Kidney tubule cell (primary cell): ENCODE measurements around the gene FMN2.
"Not testable (repeated sequence)": the region's sequence is repeated elsewhere in the genome, so short reads cannot be mapped to it uniquely, and the experiment has no call there.

Experiments used
- DNase-seq: peaks from one replicate; pipeline ENCODE4 v3.0.0-alpha.2; 2018; ENCODE audit warnings: low spot score

The FMN2 gene

DNA sequence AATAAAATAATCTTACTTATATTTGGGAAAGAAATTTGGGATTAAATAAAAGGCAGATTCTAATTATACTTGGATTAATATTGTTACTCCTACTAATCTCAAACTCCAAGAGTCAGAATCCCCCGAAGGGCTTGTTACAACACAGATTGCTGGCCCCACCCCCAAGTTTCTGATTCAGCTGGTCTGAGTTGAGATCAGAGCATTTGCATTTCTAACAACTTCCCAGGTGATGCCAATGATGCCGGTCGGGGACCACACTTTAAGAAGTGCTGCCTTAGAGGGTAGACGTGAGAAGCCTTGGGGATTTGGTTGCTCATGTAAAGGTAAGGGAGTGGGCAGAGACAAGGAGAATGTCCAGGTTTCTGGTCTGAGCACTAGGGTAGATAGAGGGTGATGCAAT lies 47.2 kb downstream of the FMN2 start:
- no peak for DNase-seq

DNA sequence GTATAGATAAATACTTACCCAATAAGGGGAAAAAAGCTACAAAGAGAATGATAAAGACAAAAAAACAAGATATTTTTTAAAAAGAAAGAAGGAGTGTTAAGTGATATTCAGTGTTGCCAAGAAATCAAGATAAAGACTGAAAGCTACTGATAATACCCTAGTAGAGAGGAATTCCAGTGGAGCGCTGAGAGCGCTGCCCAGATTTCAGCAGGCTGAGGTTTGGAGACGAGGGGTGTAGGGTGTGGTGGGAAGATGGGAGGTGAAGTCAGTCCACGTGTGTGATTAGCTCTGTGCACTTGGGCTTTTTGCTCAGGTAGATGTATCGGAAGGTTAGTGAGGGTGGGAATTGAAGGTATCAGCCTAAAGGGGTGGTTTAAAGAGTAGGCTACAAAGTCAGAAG lies 47.8 kb downstream of the FMN2 start:
- no peak for DNase-seq

DNA sequence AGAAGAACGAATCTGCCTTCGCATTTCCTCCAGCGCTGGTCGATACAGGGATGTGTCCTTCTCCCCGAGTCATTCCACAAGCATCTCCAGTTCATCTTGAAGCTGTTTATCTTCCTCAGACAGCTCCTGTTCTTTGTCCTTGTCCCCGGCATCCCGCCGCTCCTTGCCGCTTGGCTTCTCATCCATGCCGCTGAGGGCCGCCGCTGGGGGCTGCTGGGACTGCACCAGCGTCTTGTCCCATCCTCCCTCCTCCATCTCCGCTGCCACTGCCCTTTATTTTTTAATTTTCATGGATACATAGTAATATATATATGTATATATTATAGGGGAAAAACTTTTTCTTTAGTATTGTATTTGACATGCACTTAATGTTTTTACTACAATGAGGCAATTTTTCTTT lies 53.4 kb downstream of the FMN2 start:
- no peak for DNase-seq

DNA sequence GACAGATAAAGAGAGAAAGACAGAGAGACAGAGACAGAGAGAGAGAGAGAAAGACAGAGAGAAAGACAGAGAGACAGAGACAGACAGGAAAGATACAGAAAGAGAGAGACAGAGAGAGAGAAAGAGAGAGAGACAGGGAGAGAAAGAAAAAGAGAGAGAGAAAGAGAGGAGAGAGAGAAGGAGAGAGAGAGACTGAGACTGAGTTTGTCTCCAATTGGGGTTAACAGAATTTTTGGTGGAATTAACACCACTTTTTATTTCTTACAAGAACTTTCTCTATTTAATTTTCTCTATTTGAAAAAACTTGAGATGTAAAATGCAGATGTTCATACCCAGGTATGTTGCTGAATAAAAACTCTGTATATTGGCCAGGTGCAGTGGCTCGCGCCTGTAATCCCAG lies 56.6 kb downstream of the FMN2 start:
- no peak for DNase-seq

DNA sequence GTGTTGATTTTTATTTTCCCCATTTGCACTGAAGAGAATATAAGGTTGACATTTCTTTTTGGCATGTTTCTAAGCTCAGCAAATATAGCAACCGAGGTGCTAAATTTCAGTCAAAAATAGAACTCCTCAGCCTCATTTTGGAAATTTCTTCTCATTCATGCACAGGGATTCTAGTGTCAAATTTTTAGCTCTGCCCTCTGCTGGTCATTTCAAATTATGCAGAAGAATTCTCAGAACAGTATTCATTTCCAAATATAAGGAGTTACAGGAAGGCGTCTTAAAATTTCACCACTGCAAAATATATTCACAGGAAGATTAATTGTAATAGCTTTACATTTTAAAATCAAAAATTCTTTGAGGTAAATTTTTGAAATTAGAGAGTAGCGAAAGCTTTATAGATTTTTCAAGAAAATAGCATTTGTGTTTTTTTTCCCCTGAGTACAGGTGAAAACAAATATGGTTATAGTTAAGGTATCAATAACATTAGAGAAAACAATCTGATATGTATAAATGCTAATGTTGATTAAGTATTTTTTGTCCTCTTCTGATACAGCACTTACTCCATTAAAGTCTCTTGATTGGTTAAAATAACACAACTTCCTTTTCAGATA lies 57.9 kb downstream of the FMN2 start:
- peak; percentile 52 for DNase-seq

DNA sequence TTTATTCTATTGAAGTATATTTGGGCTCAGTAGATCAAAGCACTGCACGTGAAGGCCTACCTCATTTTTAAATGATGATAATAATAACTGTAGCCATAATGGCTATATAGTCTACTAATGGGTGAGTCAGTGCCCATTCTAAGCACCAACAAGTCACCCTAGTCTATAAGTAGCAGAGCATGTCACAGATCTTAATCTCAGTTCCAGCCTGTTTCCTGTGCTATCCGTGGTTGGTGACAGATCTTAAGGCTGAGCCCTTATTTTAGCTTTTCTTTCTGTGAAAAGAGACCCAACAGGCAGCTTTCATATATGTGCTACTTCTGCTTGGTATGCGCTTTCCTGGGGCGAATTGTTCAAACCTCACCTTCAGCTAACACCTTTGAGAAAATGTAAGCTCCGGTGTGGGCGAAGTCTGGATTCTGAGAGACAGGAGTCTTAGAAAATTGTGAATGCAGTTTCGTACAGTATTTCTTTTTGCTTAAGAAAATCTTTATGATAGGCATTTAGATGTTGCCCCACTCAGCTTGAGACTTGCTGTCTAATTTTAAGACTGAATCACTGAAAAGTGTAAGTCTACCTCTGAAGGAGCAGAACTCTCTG lies 59.6 kb downstream of the FMN2 start:
- no peak for DNase-seq

DNA sequence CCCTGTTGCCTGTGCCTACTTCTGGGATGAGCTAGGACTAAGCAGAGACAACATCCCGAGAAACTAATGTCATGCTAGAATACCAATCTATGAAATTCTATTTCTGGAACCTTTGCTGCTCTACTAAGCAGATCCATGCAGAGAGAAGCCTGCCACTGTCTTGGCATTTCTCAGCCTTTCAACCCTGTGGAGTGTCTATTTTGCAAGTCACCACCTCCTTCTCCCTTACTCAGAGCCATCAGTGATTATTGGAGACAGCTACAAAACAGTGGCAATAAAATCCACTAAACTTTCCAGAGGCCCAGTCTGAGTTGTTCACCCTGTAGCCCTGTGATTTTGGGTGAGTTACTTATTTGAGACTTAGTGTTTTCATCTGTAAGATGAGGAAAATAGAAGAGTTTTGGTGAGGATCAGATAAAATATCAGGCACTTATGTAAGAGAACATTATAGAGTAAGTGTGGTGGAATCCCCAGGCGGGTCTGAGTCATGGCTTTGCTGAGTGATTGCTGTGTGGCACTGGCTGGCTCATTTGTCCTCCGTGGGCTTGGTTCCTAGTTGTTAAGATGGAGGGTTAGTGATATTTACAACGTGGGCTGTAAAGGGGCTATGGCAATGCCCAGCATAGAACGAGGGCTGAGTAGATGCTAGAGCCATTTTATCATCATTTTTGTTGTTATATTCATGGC lies 61.1 kb downstream of the FMN2 start:
- peak; percentile 7 for DNase-seq

DNA sequence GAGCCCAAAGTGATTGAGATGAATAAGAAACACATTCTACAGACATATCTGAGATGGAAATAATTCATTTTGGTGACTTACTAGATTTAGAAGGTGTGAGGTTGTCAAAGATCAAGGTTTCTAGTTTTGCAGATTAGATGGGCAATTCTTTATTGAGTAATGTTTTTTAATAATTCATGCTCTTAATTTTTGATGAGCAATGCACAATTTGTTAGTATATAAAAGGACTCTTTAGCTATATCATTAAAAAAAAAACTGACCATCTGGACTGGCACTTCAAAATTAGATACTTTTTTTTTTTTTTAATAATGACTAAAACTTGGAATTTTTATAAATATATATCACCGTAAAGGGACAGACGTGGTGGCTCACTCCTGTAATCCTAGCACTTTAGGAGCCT lies 63.9 kb downstream of the FMN2 start:
- DNase-seq, result no peak

DNA sequence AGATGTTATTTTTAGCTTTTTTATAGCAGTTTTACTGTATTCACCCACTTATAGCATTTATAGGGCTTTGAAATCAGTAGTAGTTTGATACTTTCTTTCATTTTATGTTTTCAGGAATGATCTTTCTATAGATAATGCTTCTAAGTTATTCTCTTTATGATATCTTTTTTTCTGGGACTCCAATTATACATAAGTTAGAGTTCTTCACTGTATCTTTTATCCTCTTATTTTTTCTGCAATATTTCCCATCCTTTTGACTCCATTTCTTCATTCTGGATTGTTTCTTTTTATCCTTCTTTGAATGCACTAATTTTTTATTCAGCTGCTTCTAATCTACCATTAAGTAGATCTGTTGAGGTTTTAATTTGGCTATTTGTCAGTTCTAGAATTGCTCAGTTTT lies 73.1 kb downstream of the FMN2 start:
- DNase-seq, result no peak

DNA sequence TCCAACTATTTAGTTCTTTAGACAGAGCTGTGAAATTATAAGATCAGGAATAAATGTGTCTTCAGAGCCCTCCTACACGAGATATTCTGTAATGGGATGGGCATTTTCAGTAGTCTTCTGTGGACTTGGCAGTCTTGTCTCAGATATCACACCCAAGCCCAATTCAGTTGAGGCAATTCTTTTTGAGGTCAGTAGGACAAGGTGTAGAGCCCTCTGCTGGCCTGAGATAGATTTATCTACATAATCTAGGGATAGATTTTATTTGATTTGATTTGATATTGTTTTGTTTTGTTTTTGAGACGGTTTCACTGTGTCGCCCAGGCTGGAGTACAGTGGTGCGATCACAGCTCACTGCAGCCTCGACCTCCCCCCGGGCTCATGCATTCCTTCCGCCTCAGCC lies 77.5 kb downstream of the FMN2 start:
- peak; percentile 16 for DNase-seq

DNA sequence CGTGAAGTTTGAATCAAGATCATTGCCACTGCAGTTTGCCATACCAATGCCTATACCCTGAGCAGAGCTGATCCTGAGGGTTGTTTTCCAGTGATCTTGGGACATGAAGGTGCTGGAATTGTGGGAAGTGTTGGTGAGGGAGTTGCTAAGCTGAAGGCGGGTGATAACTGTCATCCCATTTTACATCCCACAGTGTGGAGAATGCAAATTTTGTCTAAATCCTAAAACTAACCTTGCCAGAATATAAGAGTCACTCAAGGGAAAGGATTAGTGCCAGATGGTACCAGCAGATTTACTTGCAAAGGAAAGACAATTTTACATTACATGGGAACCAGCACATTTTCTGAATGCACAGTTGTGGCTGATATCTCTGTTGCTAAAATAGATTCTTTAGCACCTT lies 78.6 kb downstream of the FMN2 start:
- DNase-seq, result no peak

DNA sequence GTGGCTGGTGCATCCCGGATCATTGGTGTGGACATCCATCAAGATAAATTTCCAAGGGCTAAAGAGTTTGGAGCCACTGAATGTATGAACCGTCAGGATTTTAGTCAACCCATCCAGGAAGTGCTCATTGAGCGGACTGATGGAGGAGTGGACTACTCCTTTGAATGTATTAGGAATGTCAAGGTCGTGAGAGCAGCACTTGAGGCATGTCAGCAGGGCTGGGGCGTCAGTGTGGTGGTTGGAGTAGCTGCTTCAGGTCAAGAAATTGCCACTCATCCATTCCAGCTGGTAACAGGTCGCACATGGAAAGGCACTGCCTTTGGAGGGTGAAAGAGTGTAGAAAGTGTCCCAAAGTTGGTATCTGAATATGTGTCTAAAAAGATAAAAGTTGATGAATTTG lies 79.1 kb downstream of the FMN2 start:
- DNase-seq, result no peak

DNA sequence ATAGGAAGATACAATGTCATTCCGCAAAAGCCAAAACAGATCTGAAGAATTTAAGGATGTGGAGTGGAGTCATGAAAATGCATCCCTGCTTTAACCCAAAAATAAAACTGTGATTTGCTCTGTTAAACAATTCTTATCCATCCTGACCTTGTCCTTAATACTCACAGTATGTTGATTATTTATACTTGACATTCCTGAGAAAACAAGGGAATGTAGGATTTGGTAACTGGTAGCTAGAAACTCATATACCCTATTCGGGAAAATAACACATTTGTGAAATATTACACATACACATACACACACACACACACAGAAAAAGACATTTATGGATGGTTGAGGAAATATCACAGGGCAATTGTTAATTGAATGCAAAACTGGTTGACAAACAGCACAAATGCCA lies 80.2 kb downstream of the FMN2 start:
- DNase-seq, result no peak

DNA sequence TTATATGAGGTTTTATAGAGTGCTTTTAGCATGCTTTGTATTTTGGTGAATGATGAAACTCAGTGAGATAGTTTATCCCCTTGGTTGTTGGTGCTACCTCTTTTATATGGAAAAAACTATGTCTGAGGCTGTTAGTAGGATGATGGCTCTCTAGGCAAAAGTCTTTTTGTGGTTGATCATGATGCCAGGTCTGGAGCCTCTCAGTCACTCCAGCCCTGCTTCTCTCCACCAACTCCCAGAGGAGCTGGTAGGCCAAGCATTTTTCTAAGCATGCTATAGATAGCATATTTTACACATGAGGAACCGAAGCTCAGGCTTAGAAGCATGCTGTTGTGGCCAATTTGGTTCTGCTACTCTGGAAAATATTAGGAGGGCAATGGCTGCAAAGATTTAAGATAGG lies 82.2 kb downstream of the FMN2 start:
- no peak for DNase-seq

DNA sequence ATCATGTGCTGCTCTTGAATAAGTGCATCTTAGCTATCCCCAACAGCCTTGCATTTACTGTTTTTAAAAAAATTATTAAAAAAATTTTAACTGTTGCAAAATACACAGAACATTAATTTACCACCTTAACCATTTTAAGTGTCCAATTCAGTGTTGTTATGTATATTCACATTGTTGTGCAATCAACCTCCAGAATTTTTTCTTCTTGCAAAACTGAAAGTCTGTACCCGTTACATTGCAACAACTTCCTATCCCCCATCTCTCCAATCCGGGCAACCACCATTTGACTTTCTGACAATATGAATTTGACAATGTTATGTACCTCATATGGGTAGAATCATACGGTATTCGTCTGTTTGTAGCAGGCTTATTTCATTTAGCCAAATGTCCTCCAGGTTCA lies 83.1 kb downstream of the FMN2 start:
- no peak for DNase-seq

DNA sequence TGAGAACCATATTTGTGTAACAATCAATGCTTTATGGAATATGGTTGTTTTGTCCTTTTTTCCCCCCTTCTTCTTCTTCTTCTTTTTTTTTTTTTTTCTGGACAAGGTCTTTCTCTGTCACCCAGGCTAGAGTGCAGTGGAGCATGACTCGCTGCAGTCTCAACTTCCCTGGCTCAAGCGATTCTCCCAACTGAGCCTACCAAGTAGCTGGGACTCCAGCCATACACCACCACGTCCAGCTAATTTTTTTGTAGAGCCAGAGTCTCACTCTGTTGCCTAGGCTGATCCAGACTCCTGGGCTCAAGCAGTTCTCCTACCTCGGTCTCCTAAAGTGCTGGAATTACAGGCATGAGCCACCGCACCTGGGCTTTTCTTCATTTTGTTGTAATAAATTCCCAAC lies 86.7 kb downstream of the FMN2 start:
- no peak for DNase-seq

DNA sequence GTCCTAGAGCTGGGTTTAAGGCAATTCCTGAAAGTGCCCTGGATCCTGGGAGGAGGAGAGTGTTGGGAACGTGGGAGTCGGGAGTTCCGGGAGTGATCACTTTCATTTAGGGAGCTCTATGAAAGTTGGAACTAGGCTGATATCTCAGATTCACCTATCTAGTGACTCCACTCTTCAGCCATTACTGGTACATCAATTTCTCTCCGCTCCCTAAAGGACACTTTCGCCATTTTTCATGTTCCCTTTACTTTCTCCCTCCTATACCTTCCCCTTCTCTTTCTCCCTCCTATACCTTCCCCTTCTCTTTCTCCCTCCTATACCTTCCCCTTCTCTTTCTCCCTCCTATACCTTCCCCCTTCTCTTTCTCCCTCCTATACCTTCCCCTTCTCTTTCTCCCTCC lies 93.0 kb downstream of the FMN2 start:
- DNase-seq, result not testable (repeated sequence)

DNA sequence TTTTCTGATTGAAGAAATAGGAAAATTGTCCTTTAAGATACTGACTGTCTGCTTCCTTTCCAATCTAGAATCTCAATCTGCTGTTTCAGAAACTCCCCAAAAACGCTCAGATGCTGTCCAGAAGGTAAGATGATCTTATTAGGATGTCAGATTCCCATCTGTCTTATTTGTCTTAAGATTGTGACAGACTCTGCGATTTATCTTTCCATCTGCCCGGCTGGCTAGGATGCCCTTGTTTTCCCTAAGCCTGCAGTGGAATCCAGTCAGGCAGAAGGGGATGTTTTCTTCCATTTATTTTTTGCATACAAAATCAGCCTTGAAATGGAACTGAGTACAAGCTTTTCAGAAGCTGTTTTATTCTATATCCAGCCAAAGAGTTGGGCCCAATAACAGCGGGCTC lies 96.5 kb downstream of the FMN2 start:
- no peak for DNase-seq

DNA sequence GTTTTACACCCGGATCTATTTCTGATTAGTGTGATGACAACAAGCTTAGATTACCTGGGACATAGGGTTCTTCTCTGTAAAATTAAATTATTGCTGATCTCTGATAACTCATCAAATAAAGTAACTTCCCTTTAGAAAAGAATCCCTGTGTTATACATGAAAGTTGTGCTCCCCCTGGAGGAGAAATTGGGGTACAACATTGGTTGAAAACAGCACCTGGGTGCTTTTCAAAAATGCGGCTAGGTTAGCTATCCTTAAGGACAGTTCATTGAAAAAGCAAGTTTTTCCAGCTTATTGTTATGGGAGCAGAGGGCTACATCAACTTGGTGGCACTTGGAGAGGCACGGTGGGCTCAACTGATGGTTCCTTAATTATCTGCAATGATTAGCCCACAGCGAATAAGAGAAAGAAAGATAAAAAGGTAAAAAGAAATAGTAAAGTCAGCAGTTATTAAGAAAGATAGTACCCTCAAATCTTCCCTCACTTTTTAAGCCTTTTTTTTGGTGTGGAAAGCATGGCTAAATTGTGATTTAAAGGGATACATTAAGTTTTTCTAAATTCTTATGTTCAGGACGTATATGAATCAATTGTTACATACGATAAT lies 97.8 kb downstream of the FMN2 start:
- DNase-seq, result peak; percentile 50

DNA sequence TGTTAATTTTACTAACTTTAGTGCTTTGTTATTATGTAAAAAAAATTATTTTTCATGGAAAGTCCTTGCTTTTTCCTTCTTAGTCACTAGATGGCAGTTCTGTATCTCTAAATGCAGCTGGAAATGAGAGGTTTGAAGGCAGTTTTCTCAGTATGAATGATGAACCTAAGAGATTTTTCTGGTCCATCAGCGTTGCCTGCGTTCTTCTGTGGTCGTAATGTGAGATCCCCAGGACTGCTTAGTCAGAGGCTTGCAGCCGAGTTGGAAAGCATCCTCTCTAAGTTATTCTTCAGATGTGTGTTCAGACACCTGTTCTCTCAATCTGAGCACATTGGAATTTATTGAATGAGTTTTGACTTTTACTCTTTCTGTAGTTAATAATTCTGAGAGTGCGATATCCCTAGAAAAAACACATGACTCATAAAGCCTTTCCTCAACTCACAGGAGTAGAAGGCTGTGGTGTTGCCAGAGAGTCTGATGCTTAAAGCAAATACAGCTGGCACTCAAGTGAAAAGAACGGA lies 99.3 kb downstream of the FMN2 start:
- DNase-seq, result peak; percentile 91

DNA sequence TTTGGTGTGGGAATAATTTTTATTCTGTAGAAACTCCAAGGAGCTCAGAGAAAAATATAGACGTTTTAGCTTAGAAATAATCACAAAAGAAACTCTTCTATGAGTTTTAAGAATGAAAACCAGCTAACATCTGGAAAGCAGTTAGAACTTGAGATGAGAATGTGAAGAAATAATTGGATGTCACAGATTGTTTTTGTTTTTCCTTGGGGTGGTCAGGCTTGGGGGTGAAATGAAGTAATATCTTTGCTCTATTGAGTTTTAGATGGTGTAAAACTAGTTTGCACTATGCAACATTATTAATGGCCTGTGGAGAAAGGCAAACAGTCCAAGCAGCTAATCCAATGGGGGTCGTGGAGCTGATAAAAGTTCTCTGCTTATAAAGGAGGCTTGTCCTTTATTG lies 101.2 kb downstream of the FMN2 start:
- no peak for DNase-seq

DNA sequence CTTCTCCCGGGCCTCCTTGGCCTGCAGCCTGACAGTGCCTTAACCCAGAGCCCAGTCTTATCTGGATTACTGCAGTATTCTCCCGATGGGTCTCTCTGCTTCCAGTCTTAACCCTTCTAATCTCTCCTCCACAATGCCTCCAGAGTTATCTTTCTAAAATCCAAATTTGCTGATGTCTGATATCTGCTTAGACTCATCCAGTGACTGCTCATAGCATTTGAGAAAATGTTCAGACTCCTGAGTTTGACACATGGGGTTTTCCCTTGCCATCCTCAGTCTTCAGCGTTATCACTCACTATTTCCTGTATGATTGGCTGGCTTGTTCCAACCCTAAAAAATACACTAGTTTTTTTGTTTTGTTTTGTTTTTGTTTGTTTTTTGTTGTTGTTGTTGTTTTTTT lies 102.0 kb downstream of the FMN2 start:
- DNase-seq, result no peak

DNA sequence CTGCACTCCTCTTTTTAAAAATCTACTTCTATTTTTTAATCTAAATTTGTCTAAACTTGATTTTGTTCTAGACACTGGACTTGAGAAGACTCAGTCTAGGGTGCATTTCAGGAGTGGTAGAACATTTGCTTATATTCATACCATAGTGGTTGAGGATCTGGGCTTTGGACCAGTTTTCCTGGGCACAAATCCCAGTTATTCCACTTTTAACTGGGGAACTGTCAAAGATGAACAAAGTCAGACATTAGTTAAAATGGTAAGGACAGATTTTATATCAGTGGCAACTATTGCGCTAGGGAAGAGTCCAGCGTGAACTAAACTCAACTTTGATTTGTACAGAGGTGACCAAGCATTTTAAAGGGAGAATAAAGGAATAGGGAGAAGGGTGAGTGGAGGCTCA lies 102.4 kb downstream of the FMN2 start:
- DNase-seq, result no peak
